Inflammatory macrophage (primary cell): ENCODE data around the gene SAMD13.

Experiments
- DNase-seq, 2 donors: peaks; one replicate each; pipeline ENCODE4 v3.0.0-alpha.2; 2020 to 2022

SAMD13 gene

GRCh38 chr1:84347271-84347931 lies 45.9 kb downstream of the SAMD13 start:
- no peak for DNase-seq

GRCh38 chr1:84347932-84348555 lies 46.5 kb downstream of the SAMD13 start:
- DNase-seq: peak; percentile 79 to 93

DNA sequence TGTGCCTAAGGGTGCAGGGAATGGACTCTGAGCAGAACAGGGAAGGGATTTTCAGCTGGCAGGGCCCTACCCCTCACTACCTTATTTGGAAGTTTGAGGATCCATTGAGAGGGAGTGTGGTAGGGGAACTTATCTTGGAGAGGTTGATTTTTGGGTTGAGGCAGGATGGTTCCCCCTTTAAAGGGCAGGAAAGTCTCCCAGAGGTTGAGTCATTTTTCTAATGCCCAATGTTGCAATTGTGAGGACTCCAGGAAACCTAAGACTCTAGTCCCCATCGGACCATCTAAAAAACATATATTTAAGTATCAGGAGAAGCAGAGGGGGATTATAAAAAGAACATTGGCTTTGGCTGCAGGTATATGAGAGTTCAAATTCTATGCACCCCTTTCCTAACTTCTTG lies 47.3 kb downstream of the SAMD13 start:
- DNase-seq: peak; percentile 48 to 56

DNA sequence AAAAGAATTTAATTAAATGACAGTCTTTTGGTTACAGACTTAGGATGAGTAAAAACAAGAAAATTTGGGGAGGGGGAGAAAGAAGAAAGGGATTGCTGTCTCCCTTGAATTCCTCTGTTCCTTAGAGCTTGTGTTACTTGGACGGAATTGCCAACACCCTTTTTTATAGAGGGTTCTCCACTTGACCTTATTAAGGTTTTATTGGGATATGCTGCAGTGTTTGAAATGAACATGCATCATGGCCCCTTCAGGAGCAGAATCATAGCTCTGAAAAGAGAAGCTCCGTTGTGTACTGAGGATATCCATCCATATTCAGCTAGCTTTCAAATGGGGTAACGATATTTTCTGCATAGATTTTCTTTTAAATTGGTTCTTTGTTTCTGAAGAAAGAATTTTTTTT lies 48.6 kb downstream of the SAMD13 start:
- DNase-seq: no peak

DNA sequence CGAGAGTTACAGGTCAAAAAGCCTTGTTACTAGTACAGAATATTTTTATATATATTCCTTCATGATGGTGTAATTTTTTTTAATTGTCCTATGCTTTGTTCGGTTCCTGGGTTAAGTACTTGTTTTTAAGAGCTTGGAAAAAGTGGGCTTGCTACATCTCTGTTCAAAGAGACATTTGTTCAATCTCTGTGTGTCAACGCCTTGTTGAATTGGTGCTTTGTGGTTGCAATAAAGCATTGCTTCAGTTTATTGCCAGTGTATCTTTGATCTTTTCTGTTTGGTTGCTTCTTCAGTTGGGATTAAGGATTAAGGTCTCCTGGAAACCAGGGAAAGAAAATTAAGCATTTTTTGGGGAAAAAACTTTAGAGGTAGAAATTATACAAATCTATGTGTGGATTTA lies 49.0 kb downstream of the SAMD13 start:
- no peak for DNase-seq

DNA sequence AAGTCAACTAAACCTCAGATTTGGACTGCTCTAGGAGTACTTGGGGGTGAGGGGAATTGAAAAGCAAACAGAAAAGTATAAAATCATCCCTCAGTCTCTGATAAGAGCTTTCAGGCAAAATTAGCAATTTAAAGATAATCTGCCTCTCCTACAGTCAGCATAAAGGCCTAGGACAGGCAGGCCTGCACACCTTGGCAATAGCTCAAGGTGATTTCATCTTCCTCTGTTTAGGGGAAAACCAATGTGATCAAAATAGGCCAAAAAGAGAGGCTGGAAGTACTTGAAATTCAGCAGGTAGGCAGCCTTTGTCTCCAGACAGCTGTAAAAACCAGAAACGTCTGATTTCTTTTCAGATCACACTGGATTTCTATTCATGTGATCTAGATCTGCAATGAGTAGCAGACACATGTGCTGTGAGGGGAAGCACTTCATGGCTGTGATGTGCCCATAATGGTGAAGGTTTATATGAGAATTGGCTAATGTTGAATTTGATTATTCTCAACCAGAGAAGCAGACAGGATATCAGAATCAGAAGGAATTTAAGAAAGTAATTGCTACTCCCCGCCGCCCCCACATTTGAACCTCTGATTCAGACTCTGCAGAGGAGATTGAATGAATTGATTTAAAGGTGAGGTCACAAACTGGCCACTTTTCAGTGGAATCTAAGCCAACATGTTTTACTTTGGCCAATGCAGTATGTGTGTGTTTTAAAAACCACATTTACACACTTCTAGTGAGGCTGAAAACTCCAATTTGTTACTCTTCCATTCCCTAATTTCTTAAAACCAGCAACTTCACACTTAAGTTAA lies 51.0 kb downstream of the SAMD13 start:
- peak in 1 of 2 donors; percentile 18 for DNase-seq

DNA sequence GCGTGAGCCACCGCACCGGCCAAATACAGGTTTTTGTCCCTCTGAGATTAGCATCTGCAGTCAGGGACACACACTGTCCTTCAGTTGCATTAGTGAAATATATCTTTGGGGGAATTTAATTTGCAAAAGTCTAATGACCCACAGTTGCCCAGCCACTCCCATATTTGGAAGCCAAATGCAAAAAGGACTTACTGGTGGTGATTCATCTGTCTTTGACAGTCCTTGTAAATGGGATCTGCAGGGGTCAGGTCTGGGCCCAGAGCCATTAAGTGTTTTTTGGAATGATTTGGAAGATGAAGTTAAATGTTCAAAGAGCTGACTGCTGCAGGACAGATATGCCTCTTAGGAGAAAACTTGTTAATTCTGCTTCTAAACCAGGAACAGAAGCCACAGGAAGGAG lies 52.2 kb downstream of the SAMD13 start:
- DNase-seq: no peak

- DNase-seq: no peak
Observed at GRCh38 chr1:84355556-84355955, 54.0 kb downstream of the SAMD13 start.

- DNase-seq: no peak
Observed at GRCh38 chr1:84356881-84357280, 55.4 kb downstream of the SAMD13 start.

GRCh38 chr1:84358695-84359094 lies 57.2 kb downstream of the SAMD13 start:
- no peak for DNase-seq

DNA sequence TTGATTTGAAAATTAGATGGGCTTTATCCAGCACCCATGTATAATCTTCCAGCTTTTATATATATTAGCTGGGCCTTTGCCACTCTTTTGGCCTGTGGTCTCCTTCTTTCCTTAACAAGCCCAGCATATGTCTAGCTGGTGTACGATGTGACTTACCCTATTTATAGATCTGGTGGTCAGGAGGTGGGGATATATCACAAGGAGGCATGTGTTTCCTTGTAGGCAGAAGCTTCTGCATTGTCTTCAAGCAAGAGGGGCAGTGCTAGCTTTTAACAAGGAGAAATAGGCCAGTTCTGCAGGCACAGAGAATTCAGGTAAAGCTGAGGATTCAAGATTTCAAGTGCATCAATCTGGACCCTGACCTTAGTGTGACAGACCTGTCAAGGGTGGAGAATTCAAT lies 58.8 kb downstream of the SAMD13 start:
- DNase-seq: peak; percentile 56 to 78

DNA sequence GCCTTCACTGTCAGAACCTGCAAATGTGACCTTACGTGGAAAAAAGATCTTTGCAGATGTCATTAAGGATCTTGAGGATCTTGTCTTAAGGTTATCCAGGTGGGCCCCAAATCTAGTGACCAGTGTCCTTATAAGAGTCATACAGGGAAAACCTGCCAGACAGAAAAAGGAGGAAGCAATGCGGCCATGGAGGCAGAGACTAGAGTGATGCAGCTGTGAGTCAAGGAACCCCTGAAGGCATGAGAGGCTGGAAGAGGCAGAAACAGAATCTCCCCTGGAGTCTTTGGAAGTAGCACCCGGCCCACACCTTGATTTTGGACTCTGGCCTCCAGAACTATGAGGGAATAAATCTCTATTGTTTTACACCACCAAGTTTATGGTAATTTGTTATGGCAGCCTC lies 60.3 kb downstream of the SAMD13 start:
- DNase-seq: no peak

GRCh38 chr1:84363019-84363418 lies 61.5 kb downstream of the SAMD13 start:
- no peak for DNase-seq

- no peak for DNase-seq
Observed at GRCh38 chr1:84363622-84364021, 62.1 kb downstream of the SAMD13 start.

DNA sequence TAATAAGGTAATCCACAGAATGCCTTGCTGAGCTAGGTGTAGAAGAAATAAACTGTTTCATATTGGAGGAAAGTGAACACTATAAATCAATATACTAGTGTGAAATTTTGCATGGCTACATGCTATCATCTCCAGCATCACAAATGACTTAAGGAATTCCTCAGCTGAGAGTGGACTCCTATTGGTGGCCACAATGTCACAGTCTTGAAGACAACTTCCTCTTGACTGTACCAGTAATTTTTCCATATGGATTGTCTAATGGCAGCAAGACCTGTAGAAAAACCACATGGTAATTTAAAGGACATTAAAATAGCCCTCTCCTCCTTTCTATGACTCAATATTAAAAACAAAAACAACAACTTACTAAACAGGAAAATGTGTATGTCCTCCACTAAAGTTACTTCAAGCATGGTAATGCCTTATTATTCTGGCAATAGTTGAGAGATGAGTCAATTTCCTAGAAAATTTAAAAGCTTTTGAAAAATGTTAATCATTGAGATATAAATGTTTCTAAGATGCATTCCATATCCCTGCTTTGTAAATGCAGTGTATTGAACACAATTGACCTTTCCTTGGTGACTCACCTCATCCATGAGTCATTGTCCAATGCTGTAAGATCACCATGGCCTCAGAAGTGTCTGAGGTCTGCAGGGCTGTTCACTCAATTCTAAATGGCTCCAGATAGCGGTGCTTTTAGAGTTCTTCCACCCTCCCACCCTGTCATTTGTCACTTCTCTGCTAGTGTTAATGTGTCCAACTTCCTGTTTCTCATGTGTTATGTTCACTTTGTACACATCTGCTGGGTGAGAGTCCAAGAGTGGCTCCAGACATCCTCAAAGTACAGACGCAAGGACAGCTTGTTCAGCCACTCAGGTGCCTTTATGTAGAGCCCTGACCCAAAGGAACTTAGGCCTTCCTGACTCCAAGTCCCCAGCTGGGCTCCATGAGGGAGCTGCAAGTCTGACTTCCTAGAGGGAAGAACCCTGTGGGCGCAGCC lies 64.0 kb downstream of the SAMD13 start:
- peak; percentile 80 to 89 for DNase-seq

DNA sequence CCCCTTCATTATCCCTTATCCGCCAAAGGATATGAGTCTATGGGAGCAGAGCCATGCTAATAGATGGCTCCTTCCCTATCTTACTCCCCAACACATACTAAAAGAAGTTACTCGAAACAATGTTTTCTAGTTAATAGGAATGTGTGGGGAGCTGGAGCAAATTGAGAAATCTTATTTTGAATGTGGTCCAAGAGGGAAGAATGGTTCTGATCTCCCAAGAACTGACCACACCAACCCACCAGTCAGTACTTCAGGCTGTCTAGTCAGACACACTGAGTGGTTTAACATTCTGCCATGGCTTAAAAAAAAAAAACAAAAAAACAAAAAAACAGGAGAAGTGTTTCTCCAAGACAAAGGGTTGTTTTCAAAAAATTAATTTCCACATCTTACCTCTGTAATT lies 65.3 kb downstream of the SAMD13 start:
- peak; percentile 24 to 65 for DNase-seq

DNA sequence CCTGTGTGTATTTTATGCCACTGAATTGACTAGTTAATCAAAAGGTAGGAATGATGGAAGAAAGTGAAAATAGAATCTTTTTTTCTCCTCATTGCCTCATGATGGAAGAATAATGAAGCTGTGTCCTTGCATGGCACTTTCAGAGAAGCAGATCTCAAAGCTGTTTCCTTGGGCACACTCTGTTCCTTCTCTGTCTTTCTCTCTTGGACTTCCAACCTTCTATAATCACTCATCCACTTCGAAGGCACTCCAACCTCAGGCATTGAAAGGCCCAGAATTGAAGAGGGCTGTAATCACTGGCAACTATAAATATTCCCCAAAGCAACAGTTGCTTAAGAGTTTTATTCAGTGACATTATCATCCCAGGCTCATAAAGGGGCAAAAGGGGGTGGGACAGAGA lies 65.7 kb downstream of the SAMD13 start:
- no peak for DNase-seq

GRCh38 chr1:84368441-84368840 lies 66.9 kb downstream of the SAMD13 start:
- DNase-seq: no peak

GRCh38 chr1:84370266-84370665 lies 68.8 kb downstream of the SAMD13 start:
- DNase-seq: no peak

DNA sequence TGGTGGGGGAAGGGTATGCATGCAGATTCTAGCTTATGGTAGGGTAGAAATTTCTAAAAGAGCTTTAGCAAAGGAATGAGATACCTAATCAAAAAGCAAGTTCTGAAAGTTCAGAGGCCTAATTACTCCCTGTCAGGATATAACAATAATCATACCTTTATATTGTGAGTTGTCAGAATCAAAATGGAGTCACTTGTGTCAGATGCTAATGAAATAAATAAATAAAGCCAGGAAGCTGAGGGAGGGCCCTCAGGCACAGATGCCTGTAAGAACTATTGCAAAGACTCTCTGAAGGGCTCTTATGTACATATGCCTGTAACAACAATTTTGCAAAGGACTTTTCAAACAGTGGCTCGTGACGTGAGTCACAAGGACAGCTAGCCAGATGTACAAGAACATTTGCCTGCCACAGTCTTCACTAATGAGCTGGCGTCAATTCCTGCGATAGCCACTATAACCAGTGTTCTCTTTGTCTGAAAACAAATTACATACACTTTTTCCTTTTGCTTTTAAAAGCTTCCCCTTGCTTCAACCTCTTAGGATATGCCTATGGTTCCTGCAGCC lies 69.4 kb downstream of the SAMD13 start:
- DNase-seq: no peak

DNA sequence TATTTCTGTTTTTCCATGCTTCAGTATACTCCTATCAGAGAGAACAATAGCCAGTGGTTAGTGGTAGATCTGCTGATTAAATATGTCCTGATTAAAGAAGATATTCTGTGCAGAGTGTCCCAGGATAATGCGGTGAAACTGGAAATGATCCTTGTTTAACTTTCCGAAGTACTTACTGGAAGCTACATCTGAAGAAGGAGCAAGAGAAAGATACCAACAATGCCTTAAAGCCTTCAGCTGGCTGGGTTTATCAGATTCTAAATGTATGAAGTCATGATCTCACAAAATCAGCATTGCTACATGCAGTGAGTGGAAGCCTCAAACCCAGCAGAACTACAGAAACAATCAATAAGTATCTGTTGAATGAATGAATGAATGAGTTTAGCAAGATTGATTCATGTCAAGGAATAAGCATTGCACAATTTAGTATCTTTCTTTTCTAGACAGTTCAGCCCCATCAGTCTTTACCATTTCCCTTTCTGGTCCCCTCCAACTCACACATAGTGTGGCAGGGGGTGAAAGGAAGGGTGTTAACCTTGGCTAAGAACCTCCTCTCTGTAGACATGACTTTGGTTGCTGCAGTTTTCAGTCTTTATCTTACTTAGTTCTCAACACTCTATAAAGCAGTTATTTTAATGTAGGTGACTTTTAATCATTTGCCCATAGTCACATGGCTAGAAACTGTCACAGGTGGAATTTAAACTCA lies 72.1 kb downstream of the SAMD13 start:
- DNase-seq: no peak
